ENCODE data around the gene SCN5A.

Gene SCN5A

GRCh38 chr3:38618343-38618742, 31.1 kb downstream of the SCN5A start:
- DNase-seq, result no peak

DNA sequence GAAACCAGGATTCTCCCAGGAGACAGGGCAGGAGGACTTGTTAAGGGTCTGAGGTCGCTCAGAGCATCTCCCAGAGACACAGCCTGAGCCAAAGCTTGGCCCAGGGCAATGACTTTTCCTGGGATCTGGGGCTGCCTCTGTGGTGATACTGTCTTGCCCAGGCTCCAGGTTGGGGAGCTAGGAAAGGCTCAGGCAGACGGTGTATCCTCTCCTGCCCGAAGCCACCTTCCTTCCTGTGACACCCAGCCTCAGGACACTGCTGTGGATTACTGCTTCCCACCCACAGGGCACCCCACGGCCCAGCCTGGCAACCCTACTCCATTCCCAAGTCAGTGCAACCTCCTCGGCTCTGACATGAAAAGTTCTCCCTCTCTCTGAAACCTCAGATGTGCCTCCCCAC, 31.9 kb downstream of the SCN5A start:
- no peak for DNase-seq

GRCh38 chr3:38617137-38617536, 32.4 kb downstream of the SCN5A start:
- DNase-seq, result no peak

DNA sequence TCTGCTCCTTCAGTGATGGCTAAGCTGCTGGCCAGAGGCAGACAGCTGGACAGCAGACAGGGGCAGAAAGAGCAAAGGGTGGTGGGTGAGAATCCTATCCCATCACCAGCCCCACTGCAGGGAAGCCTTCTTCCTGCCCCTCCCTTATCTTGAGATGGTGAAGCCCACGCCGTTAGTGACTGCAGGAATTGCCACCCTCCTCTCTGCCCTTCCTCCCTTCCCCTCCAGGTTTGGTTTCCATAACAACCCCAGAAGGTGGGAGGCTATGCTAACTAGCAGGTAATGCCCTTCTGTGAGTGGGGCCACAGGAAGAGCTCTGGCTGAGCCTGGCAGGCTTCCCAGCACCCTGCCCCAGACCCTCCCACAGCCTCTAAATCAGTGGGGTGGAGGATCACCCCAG, 32.8 kb downstream of the SCN5A start:
- no peak for DNase-seq

DNA sequence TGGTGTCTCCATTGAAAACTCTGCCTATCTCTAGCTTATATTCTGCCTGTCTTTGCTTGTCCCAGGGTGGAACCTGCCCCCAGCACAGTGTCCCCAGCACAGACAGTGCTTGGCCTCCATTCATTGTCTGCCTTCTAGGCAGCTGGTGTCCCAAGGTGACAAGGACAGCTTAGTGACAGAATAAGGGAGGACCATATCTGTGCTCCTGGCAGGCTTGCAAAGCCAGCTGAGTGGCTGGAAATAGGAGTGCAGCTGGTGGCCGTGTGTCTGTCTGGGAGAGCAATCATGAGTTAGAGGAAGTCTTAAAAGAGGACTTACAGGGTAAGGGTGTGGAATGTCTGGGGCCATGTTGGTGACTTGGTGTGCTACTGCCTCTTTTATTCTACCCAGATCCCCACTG, 33.4 kb downstream of the SCN5A start:
- DNase-seq, result no peak

GRCh38 chr3:38614651-38615352, 34.7 kb downstream of the SCN5A start:
- no peak for DNase-seq

- DNase-seq, result no peak
These were observed 35.4 kb downstream of the SCN5A start for GRCh38 chr3:38614091-38614490.

- no peak for DNase-seq
These were observed 36.1 kb downstream of the SCN5A start for GRCh38 chr3:38613426-38613825.

DNA sequence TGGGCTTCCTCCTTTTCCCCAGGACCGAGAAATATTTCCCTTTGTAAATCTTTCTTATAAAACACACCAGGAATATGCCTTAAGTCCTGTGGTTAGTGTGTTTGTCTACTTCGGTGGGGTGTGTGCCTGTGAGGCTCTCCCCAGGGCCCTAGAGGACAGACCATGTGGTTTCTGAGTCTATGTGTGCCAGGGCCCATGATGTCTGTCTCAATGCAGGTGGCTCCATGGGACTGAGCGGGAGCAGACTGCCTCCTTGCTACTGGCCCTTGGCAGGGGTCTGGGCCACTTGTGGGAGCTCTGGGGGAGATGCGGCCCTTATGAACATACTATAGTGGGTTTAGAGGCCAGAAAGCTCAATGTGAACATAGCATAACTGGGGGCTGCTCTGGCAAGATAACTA, 37.6 kb downstream of the SCN5A start:
- DNase-seq, result no peak

DNA sequence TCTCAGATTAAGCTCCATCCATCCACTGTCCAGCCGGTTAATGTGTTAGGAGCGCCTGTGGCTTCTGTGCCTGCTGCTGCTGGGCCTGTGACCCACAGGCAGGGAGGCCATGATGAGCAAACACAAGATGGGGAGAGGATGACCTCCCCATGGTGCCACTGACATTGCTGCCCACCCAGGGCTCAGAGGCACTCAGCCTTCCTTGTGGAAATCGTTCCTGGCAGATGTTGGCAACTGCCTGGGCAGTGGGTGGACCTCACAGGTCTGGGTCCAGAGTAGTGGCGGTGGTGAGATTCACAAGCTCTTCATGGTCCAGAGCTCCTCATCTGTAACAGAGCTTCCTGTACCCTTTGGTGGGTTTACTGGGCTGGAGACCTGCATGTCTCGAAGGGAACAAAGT, 38.6 kb downstream of the SCN5A start:
- DNase-seq, result no peak

GRCh38 chr3:38610436-38610835, 39.1 kb downstream of the SCN5A start:
- no peak for DNase-seq

DNA sequence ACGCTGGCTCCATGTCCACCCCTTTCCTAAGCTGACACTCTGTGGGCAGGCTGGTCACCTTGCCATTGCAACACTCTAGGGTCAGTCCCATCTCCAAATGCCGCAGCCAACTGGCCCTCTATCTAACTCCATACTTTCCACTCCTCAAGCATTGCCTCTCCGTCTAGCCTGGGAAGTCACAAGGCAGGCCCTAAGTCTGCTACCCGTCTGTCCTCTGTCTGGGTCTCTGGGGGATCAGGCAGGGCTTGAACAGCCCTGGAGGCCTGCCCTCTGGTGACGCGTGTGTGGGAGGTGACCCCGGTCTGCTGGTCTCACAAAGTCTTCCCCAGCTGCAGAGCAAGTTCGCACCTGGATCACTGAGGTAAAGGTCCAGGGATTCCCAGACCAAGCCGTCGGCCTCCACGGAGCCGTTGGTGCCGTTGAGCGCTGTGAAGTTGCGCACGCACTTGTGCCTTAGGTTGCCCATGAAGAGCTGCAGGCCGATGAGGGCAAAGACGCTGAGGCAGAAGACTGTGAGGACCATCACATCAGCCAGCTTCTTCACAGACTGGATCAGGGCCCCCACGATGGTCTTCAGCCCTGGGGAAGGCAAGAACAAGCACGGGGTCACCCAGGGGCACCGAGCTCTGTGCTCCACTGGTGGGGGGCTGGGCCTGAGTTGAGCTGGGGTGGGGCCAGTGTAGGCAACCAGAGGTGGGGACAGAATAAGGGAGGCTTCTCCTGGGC, 39.9 kb downstream of the SCN5A start:
- no peak for DNase-seq

GRCh38 chr3:38608961-38609360, 40.5 kb downstream of the SCN5A start:
- no peak for DNase-seq

DNA sequence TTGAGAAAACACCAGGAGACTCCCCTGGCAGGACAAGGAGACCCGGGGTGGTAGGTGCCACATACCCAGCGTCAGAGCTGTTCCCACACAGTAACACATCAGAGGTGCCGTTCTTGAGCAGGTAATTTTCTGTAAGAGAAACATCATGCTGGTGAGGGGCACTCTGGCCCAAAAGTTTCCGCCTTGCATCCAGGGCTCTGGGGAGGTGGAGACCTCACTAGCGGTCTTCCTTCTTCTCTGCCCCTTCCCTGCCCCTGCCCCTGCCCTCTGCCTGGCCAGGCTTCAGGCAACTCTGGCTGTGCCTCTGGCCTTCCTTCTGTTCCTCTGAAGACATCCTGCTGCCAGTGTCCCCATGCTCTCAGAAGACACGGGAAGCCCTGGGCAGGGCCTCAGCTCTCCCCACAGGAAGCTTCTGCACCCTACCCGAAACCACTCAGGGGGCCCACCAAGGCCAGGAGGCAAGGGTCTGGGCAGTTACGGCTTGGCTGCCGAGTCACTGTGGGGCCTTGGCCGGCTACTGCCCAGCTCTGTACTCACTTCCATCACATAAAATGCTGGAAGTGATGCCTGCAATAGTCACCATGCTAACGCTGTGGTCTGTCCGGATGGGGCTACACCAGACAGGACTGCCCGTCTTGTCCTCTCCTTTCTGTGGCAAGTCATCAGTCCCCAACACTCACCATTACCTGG, 41.3 kb downstream of the SCN5A start:
- no peak for DNase-seq

DNA sequence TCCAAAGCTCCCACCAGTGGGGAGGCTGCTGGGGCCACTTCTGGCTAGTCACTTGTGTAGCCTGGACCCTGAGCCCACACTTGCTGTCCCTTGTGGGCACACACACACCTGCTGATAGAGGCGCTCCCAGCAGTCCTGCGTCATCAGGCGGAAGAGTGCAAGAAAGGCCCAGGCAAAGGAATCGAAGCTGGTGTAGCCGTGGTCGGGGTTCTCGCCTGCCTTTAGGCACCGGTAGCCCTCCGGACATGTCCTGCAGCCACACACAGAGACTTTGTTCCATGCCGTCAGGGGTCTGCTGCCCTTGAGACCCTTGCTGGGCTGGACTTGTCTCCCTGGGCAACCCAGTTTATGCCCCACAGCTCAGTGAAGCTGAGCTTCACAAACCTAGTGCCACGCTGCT, 42.9 kb downstream of the SCN5A start:
- no peak for DNase-seq

DNA sequence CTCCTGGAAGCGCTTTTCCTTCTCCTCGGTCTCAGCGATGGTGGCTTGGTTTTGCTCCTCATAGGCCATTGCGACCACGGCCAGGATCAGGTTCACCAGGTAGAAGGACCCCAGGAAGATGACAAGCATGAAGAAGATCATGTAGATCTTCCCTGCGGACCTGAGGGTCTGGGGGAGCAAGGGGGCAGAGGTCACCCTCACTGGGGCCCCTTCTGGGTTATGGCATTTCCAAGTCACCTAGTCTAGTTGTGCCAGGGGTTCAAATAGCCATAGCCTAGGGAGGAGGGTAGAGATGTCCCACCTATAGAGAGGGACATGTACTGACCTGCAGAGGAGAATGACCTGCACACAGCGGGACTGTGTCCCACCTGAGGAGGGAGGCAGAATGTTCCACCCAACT, 43.5 kb downstream of the SCN5A start:
- DNase-seq, result no peak

DNA sequence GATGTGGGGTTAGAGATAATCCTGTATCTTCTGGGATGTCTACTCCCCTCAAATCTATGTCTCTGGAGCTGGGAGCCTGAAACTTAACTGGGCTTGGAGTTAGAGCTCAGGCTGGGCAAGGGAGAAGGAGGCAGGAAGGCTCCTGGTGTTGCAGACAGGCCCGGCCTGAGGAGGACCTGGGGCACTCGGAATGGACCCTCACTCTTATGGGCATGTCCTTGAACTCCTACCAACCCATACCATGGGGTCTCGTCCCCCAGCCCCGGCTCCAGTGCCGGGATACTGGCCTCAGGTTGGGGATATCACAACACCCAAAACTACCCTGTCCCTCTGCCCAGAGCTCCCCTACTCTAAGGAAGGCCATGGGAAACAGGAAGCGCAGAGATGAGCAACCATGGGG, 45.2 kb downstream of the SCN5A start:
- DNase-seq, result no peak

- no peak for DNase-seq
These were observed 45.8 kb downstream of the SCN5A start for GRCh38 chr3:38603731-38604131.

- no peak for DNase-seq
These were observed 46.8 kb downstream of the SCN5A start for GRCh38 chr3:38602576-38603250.

DNA sequence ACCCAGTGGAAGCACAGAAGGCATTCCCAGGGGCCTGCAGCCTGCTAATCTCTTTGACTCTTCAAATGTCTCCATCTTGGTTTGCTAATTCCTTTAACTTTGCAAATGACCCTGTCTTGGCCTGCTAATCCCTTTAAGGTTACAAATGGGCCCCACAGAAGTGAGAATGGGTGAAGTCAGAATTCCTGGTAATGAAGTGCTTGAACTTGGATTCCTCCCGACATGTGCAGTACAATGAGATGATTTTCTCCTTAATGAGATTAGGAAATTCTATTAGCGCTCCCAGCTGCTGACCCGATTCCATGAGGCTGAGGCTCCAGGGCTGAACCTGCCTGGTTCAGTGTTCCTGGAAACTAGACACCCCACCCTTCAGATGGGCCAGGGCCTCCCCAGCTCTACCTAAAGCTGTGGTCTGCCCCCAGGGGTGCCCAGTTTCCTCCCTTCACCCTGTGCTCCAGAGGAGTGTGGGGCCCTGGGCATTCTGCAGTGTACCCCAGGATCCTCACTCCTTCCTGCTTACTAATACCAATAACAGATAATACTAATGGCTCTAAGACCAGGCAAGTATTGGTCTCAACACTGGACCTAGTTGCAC, 47.4 kb downstream of the SCN5A start:
- no peak for DNase-seq

GRCh38 chr3:38600551-38600950, 48.9 kb downstream of the SCN5A start:
- no peak for DNase-seq

DNA sequence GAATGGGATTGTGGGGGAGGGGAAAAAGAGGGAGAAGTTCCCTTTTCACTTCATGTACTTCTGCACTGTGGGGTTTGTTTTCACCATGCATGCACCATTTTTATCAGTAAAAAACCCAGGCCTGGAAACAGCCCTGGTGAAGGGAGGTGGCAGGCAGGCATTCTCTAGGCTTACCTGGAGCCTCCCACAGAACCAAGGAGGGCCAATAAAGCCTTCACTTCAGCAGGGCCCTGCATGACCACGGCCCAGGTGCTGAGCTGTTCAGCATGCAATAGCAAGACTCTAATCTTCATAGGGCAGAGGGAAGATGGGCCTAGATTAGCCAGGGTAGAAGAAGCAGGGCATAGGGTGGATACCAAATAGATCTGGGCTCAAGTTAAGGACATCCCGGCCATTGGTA, 49.6 kb downstream of the SCN5A start:
- DNase-seq, result no peak

GRCh38 chr3:38598791-38599190, 50.7 kb downstream of the SCN5A start:
- DNase-seq, result no peak

Measured in RPMI8226 (cell line).